ENCODE data around the gene MAPK8IP1.

MAPK8IP1 gene

DNA sequence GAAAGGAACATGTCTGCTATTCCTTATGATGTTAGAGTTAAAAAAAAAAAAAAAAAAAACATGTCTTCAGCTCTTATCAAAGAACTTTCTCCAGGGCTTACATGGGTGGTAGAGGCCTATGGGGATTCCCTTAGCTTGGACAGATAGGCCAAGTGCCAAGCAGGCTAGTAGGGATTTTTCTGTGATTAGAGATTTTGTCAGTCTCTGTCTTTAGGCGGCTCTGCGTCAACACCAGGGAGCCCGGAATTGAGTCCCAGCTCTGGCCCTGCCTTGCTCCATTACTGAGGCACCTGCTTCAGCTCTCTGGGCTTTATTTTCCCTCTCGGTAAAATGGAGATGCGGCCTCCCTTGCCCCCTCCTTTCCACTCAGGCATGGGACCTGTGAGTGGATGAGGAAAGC, 25.1 kb upstream of the MAPK8IP1 start:
- no peak for DNase-seq

DNA sequence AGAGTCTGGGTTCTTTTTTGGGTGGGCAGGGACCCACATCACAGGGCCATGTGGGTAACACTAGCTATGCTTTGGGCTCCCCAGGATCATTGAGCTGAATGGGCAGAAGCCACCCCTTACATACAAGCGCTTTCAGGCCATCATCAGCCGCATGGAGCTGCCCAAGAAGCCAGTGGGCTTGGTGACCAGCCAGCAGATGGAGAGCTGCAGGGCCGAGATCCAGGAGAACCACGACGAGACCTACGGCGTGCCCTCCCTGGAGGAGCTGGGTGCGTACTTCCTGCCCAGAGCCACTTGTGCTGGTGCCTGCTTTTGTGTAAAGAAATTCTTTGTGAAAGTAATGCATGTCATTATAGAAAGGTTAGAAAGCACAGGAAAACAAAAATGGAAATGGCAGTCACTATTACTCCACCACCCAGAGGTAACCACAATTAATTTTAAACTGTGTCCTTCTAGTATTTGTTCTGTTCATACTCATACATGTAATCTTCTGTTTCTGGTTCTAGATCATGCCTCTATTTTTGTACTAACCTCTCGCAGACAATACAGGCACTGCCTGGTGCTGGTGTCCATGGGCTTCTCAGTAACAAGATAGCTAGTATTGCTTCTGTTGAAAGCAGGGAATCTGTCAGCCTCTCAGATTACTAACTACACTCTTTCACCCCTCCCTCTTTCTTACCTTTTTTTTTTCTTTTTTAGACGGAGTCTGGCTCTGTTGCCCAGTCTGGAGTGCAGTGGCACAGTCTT, 24.5 kb upstream of the MAPK8IP1 start:
- no peak for DNase-seq

GRCh38 chr11:45864041-45864440, 21.4 kb upstream of the MAPK8IP1 start:
- DNase-seq: no peak

DNA sequence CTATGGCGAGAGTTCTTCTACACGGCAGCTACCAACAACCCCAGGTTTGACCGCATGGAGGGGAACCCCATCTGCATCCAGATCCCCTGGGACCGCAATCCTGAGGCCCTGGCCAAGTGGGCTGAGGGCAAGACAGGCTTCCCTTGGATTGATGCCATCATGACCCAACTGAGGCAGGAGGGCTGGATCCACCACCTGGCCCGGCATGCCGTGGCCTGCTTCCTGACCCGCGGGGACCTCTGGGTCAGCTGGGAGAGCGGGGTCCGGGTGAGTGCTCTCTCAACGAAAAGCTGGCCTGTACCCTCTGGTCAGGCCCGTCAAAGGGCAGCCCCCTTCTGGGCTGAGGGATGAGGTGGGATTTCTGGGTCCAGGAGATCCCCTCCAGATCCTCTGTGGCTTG, 15.9 kb upstream of the MAPK8IP1 start:
- DNase-seq: no peak

GRCh38 chr11:45870706-45871105, 14.7 kb upstream of the MAPK8IP1 start:
- no peak for DNase-seq

- DNase-seq: no peak
Measured at GRCh38 chr11:45871638-45872037, 13.8 kb upstream of the MAPK8IP1 start.

DNA sequence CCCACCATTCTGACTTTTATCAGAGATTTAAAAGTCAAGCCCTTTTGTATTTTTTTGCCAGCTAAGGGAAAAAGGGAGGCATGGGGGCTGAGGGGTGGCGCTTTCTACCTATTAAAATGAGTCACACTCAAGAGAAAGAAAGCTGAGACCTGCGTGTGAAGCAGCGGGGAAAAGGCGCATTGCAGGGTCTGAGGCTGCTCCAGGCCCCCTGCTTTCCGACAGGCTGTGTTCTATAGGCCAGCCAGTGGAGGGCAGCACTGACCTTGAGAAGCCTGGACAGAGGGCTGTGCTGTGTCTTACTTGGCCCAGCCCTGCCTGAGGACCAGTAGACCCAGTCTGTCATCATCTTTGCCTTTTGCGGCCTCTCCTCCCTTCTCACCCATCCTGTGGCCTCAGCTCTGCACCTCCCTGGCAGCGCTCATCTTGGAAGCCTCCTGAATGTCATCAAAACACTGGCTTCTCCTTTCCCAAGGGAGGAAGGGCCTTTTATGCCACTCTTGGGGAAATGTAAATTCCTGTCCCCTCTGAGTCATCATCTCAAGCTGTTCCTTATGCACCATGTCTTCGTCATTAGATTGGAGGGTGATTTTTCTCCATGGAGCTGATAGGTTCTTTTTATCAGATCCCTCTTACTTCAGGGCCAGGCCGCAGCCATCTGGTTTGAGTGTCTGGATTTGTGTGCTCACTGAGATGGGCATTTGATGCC, 12.6 kb upstream of the MAPK8IP1 start:
- peak; percentile 48 for DNase-seq

DNA sequence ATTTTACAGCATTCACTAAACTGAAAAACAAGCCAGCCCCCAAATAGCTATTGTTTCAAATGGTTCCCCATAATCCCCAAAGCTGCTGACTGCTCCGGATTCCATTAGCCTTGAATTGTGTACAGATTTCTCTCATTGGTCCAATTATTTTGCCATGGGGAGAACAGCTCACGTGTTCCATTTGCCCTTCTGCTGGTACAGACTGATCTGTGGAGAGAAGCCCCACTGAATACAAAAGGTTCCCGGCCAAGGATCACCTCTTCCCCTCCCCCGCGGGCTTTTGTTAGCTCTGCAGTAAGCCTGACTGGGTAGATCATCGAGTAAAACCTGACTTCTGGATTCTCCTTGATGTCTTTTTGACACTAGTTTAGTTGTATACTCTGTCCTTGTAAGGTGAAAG, 9.1 kb upstream of the MAPK8IP1 start:
- DNase-seq: no peak

DNA sequence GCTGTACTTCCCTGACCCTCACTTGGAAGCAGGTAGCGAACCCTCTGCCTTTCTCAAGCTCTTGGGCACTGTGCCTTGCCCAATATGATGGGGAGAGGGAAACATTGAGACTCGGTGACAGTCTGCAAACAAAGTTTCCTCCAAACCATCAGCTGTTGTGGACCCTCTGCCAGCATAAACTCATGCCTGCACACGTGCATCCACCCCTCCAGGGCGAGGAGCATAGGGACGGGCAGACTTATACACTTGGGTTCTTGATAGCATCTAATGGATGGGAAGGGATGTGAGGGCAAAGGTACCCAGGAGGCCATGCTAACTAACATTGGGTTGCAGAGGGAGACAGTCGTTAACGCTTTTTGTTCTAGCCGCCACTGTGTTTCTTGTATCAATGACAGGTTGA, 8.2 kb upstream of the MAPK8IP1 start:
- DNase-seq: no peak

- DNase-seq: no peak
Measured at GRCh38 chr11:45877845-45878244, 7.6 kb upstream of the MAPK8IP1 start.

GRCh38 chr11:45879803-45880686, 5.4 kb upstream of the MAPK8IP1 start:
- peak; percentile 79 for DNase-seq

GRCh38 chr11:45880772-45881570, 4.5 kb upstream of the MAPK8IP1 start:
- DNase-seq: no peak

DNA sequence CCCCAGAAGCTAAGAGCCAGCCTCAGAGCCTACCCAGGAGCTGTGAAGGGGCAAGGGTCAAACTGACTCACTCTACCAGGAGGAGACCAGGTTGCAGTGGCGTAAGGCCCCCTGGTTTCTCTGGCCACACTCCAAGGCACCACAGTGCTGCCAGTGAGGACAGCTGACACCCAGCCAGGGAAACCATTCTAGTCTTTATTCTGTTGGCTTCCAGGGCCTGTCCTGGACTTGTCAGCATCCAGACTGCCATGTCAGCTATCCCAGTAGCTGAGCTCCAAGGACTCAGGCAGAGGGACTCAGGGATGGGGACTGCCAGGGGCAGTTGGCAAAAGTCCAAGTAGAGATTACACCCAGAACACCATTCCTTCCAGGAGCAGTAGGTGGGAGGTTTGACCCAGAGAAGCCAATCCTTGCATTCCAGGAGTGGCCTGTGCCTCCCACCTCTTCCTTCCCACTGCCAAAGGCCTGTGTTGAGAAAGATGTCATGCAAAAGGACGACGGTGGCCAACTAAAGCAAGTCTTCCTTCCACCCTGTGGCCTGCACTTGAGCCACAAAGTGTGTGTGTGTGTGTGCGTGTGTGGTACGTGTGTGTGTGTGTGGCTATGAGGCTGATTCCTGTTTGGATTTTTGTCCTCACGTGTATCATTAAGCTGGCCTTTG, 3.6 kb upstream of the MAPK8IP1 start:
- DNase-seq: no peak

DNA sequence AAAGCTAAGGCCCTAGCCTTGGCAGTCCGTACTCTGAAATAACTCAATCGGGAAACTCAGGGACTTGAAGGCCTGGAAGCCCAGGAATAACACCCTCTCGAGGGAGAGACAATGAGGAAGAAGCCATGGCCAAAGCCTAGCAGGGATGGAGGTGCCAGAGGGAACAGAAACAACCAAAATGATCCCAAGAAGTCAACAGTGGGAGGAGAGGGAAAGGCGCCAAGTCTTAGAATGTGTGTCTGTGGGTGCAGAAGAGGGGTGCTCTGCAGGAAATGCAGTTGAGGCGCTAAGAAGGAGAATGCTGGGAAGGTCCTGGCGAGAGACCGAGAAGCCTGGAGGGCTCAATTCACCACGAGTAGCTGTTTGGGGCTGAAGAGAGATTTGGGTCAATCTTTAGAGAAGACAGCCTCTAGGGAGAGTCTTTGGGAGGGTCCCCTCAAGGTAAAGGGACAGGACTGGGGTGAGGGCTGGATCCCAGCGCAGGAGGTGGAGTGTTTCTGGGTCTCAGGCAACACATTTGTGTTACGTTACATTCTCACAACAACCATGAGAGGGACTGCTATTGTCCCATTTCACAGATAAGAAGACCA, 760 bp upstream of the MAPK8IP1 start:
- DNase-seq: no peak

- no peak for DNase-seq
Measured at GRCh38 chr11:45885921-45886721, 670 bp downstream of the MAPK8IP1 start.

DNA sequence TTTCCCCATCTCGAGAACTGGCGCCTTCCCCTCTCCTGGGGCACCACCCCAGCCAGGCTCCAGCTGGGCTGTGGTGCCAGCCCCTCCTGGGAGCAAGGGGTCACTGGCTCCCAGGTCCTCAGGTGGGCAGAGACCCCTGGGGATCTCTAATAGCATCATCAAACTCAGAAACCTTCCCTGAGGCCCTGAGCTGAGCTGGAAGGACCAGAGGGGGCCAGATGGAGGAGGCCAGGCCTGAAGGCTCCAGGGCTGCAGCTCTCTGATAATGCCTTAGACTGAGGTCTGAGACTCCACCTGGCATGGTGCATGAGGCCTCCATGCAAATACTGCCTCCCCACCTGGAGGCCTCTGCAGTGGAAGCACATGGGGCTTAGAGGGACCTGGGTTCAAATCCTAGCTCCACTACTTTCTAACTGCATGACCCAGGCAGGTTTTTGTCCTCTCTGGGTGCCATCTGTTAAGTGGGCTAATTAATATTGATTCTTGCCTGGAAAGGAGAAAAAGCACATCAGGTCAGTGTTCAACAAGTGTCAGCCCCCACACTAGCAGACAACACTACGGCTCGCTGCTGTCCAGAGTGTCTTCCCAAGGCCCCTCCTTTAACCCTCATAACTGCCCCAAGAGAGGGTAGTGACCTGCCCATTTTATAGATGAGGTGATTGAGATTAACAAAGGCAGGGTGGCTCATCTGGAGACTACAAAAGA, 1.5 kb downstream of the MAPK8IP1 start:
- DNase-seq: no peak

GRCh38 chr11:45887587-45887986, 2.1 kb downstream of the MAPK8IP1 start:
- no peak for DNase-seq

- DNase-seq: no peak
Measured at GRCh38 chr11:45889555-45889954, 4.1 kb downstream of the MAPK8IP1 start.

GRCh38 chr11:45889966-45890365, 4.5 kb downstream of the MAPK8IP1 start:
- no peak for DNase-seq

GRCh38 chr11:45890886-45891550, 5.6 kb downstream of the MAPK8IP1 start:
- no peak for DNase-seq
